Lower leg skin (tissue), 3 donors: ENCODE measurements around the gene CTTN.

Source experiments
- CTCF ChIP-seq, 3 donors: fragments of 450-650 bp; IDR thresholded peaks; one replicate each; pipeline ENCODE4 v1.5.1; 2016; ENCODE audit warnings: antibody characterized with exemption in 3 of 3, mild to moderate bottlenecking in 3 of 3, moderate library complexity in 2 of 3
- POLR2A ChIP-seq, 2 donors: fragments of 450-650 bp; IDR thresholded peaks; one replicate each; pipeline ENCODE4 v1.6.1; 2016 to 2017; ENCODE audit warnings: antibody characterized with exemption in 2 of 2, mild to moderate bottlenecking in 1 of 2, moderate library complexity in 1 of 2

DNA sequence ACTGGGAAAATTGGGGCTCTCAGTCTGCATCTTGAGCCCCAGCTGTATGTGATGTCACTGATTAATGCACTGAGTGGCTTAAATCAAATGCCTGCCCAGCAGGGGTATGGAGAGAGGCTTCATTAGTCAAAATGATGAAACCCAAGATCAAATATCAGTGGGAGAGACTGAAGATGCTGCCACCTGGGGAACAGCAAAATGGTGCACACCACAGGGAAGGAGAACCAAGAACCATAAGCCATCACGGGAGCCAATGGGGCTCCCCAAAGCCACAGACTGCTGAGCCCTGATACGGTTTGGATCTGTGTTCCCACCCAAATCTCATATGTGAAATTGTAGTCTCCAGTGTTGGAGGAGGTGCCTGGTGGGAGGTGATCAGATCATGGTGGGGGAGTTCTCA is 85.6 kb downstream of the CTTN start:
- TF ChIP-seq CTCF (IDR thresholded peaks at IDR 0.05) (no peak), POLR2A (IDR thresholded peaks at IDR 0.05) (no peak)
